ENCODE measurements around the gene MRPL37.

DNA sequence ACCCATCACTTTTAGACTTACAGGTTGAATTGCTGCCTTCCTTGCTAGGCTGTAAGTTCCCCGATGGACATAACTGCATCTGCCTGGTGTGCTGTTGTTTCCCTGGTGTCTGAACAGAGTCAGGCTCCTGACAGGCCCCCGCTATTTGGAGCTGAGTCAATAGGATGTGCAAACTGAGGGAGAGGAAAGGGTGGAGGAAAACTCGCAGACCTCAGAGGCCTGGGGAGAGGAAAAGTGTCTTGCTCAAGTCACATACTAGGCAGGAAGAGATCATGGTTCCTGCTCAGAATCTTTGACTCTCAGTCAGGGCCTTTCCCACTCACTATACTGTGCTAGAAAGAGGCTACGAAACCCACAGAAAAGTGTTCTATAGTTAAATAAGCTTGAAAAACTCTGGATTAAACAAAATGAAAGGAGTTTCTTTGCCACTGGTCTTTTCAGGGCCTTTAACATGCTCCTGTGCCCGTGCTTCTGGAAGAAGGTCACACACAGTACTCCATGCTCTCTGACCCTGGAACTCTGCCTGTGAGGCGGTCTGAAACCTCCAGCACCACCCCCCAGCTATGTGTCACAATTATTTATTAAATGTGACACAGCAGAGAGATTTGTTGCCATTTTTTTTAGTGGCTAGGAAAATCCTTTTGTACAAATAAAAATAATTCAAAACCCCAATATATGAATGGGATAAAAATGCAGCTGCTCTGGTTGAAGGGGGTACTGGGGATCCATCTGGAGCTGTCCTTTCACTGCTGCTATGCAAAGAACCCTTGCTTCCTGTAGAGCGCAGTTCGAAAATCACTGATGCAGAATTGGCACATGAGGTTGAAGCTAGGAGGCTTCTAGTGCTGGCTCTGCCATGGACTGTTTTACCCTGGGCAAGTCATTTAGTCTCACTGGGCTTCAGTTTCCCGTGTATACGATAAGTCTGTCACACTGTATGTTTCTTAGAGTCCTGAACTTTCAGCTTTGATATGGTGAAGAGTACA lies 27.1 kb upstream of the MRPL37 start:
- TF ChIP-seq CTCF (IDR thresholded peaks at IDR 0.05) (no peak), ZFX (IDR thresholded peaks at IDR 0.05; ENCODE audit: borderline replicate concordance) (no peak)

All from 22Rv1 (cell line).